GM19397 (cell line): ENCODE measurements around the gene CAMK1D.

Experiments
- ATAC-seq: cut with Tn5 transposase; IDR thresholded peaks from one replicate; pipeline ENCODE4 v1.9.1; 2021; ENCODE audit warnings: mild to moderate bottlenecking, moderate library complexity; ENCODE audit not compliant: unreplicated experiment

Gene CAMK1D

GRCh38 chr10:12872577-12872976 lies 523.2 kb downstream of the CAMK1D start:
- ATAC-seq, result no peak

- no peak for ATAC-seq
Measured at GRCh38 chr10:12873172-12873571, 523.8 kb downstream of the CAMK1D start.

GRCh38 chr10:12874501-12874900 lies 525.2 kb downstream of the CAMK1D start:
- ATAC-seq, result no peak

GRCh38 chr10:12875100-12875499 lies 525.8 kb downstream of the CAMK1D start:
- no peak for ATAC-seq

- no peak for ATAC-seq
Measured at GRCh38 chr10:12876266-12876665, 526.9 kb downstream of the CAMK1D start.

- ATAC-seq, result no peak
Measured at GRCh38 chr10:12877150-12877549, 527.8 kb downstream of the CAMK1D start.

GRCh38 chr10:12880423-12880822 lies 531.1 kb downstream of the CAMK1D start:
- no peak for ATAC-seq

- no peak for ATAC-seq
Measured at GRCh38 chr10:12884851-12885250, 535.5 kb downstream of the CAMK1D start.
